H1 (cell line): ENCODE data around the gene ARF3. TPM values are rescaled to one million over a fixed set of nuclear protein-coding genes. Genes with fewer than 3 reads are reported as not detected.

Experiments used
- CTCF ChIA-PET: fragments of 300-600 bp; sonication (Branson Sonifier 250); formaldehyde crosslinking; loops from one replicate; lab custom pipeline; 2021; ENCODE audit not compliant: partially characterized antibody; lab: Charles Lee
- POLR2A ChIA-PET: fragments of 300-600 bp; sonication (Branson Sonifier 250); formaldehyde crosslinking; loops from one replicate; lab custom pipeline; 2021; ENCODE audit warnings: inconsistent platforms; ENCODE audit not compliant: partially characterized antibody; lab: Charles Lee
- DNase-seq, 2 experiments: peaks; one replicate each; pipeline versions ENCODE4 v3.0.0 to v3.0.0-alpha.2; 2010 to 2022; ENCODE audit warnings: low spot score in 2 of 2, low read depth in 1 of 2, mixed read lengths in 1 of 2
- FAIRE-seq: peaks from 2 replicates; lab custom pipeline; 2011; peaks lifted over from hg19 to GRCh38; lab: Jason Lieb, UNC
- H2AFZ ChIP-seq: 2 replicates; pipeline ENCODE4 v1.8.1; 2012; ENCODE audit warnings: low read length, inconsistent platforms
- H2AK5ac ChIP-seq: 2 replicates; pipeline ENCODE4 v1.6.1; 2013; ENCODE audit warnings: low read depth, low read length
- H2BK120ac ChIP-seq: replicated peaks from 2 replicates; pipeline ENCODE3; 2013; ENCODE audit warnings: low read depth, low read length, inconsistent platforms
- H2BK12ac ChIP-seq: 2 replicates; pipeline ENCODE4 v1.6.1; 2013; ENCODE audit warnings: low read depth, low read length
- H2BK15ac ChIP-seq: 2 replicates; pipeline ENCODE4 v1.6.1; 2013; ENCODE audit warnings: low read length
- H2BK20ac ChIP-seq: 2 replicates; pipeline ENCODE4 v1.6.1; 2013; ENCODE audit warnings: low read length
- H2BK5ac ChIP-seq: 2 replicates; pipeline ENCODE4 v1.6.1; 2013; ENCODE audit warnings: low read depth, low read length
- H3K14ac ChIP-seq: 2 replicates; pipeline ENCODE4 v1.6.1; 2013; ENCODE audit warnings: inconsistent platforms; ENCODE audit not compliant: insufficient read length
- H3K18ac ChIP-seq: 2 replicates; pipeline ENCODE4 v1.6.1; 2013; ENCODE audit warnings: low read length; ENCODE audit errors: extremely low read depth
- H3K23ac ChIP-seq: 2 replicates; pipeline ENCODE4 v1.6.1; 2013; ENCODE audit warnings: inconsistent platforms; ENCODE audit not compliant: insufficient read length
- H3K23me2 ChIP-seq: 2 replicates; pipeline ENCODE4 v1.6.1; 2013; ENCODE audit warnings: low read depth, low read length
- H3K27ac ChIP-seq: 2 replicates; pipeline ENCODE4 v1.6.1; 2011; ENCODE audit warnings: low read depth, low read length, inconsistent platforms
- H3K27me3 ChIP-seq, 4 experiments: replicated peaks in 1 of 4; 1 replicate in 1 of 4; 2 replicates in 3 of 4; pipeline versions ENCODE4 v1.6.1 to v1.8.1; 2011 to 2013; ENCODE audit warnings: low read length in 3 of 4, mild to moderate bottlenecking in 3 of 4, inconsistent platforms in 2 of 4, mixed read lengths in 2 of 4, moderate library complexity in 1 of 4; ENCODE audit not compliant: control insufficient read depth in 3 of 4, insufficient read depth in 3 of 4; ENCODE audit errors: extremely low read depth in 1 of 4
- H3K36me3 ChIP-seq, 4 experiments: 2 replicates each; pipeline versions ENCODE4 v1.6.1 to v1.8.1; 2011 to 2013; ENCODE audit warnings: mild to moderate bottlenecking in 4 of 4, low read length in 3 of 4, moderate library complexity in 2 of 4, control low read depth in 1 of 4, inconsistent platforms in 1 of 4; ENCODE audit not compliant: insufficient read depth in 4 of 4, control insufficient read depth in 2 of 4
- H3K4ac ChIP-seq: replicated peaks from 2 replicates; pipeline ENCODE3; 2013; ENCODE audit warnings: low read length, low read depth, mixed read lengths, inconsistent platforms; ENCODE audit not compliant: insufficient read length
- H3K4me1 ChIP-seq, 4 experiments: replicated peaks in 1 of 4; 1 replicate in 1 of 4; 2 replicates in 3 of 4; pipeline versions ENCODE4 v1.6.1 to v1.8.1; 2011 to 2013; ENCODE audit warnings: low read length in 3 of 4, inconsistent platforms in 2 of 4, mixed read lengths in 1 of 4; ENCODE audit not compliant: insufficient read depth in 4 of 4, control insufficient read depth in 3 of 4
- H3K4me2 ChIP-seq, 2 experiments: 2 replicates each; pipeline versions ENCODE4 v1.6.1 to v1.8.1; 2011 to 2013; ENCODE audit warnings: low read depth in 2 of 2, low read length in 2 of 2, control low read depth in 1 of 2, inconsistent platforms in 1 of 2, mild to moderate bottlenecking in 1 of 2; ENCODE audit not compliant: insufficient read depth in 1 of 2
- H3K4me3 ChIP-seq, 4 experiments: fragments of 200-600, 300-600 bp in 1 of 4; sonication (generic), shearing (Covaris generic), sonication (Bioruptor Twin) in 1 of 4; 2 replicates each; pipeline versions ENCODE4 v1.5.1 to v1.8.1; 2011 to 2016; ENCODE audit warnings: low read length in 4 of 4, low read depth in 3 of 4, control low read depth in 2 of 4, inconsistent platforms in 2 of 4, mild to moderate bottlenecking in 2 of 4, mixed read lengths in 1 of 4, moderate library complexity in 1 of 4; ENCODE audit not compliant: insufficient read depth in 2 of 4; ENCODE audit errors: extremely low read depth in 1 of 4
- H3K56ac ChIP-seq: replicated peaks from 2 replicates; pipeline ENCODE3; 2013; ENCODE audit warnings: low read depth, mild to moderate bottlenecking, mixed read lengths, low read length, inconsistent platforms; ENCODE audit not compliant: insufficient read length
- H3K79me1 ChIP-seq: 2 replicates; pipeline ENCODE4 v1.6.1; 2013; ENCODE audit warnings: low read depth, low read length, control low read depth
- H3K79me2 ChIP-seq, 2 experiments: 2 replicates each; pipeline versions ENCODE4 v1.6.1 to v1.8.1; 2012 to 2013; ENCODE audit warnings: low read length in 2 of 2, mild to moderate bottlenecking in 2 of 2, inconsistent platforms in 1 of 2; ENCODE audit not compliant: insufficient read depth in 2 of 2, control insufficient read depth in 1 of 2
- H3K9ac ChIP-seq, 4 experiments: replicated peaks in 1 of 4; 1 replicate in 1 of 4; 2 replicates in 3 of 4; pipeline versions ENCODE4 v1.6.1 to v1.8.1; 2011 to 2013; ENCODE audit warnings: low read depth in 3 of 4, low read length in 3 of 4, control low read depth in 2 of 4, mild to moderate bottlenecking in 2 of 4, moderate library complexity in 2 of 4, inconsistent platforms in 1 of 4; ENCODE audit errors: extremely low read depth in 1 of 4
- H3K9me3 ChIP-seq, 2 experiments: 2 replicates each; pipeline versions ENCODE4 v1.6.1 to v1.8.1; 2012 to 2013; ENCODE audit warnings: mild to moderate bottlenecking in 2 of 2, moderate library complexity in 2 of 2, control low read depth in 1 of 2, inconsistent platforms in 1 of 2, low read depth in 1 of 2, low read length in 1 of 2, mixed read lengths in 1 of 2; ENCODE audit not compliant: insufficient read depth in 2 of 2
- H4K20me1 ChIP-seq, 2 experiments: replicated peaks in 1 of 2; 2 replicates each; pipeline versions ENCODE3 to v1.8.1; 2011 to 2013; ENCODE audit warnings: inconsistent platforms in 2 of 2, low read length in 2 of 2, mild to moderate bottlenecking in 1 of 2; ENCODE audit not compliant: insufficient read depth in 2 of 2, control insufficient read depth in 1 of 2
- H4K5ac ChIP-seq: 2 replicates; pipeline ENCODE4 v1.6.1; 2013; ENCODE audit warnings: low read length, low read depth, mixed read lengths, inconsistent platforms; ENCODE audit not compliant: insufficient read length
- H4K8ac ChIP-seq: 2 replicates; pipeline ENCODE4 v1.8.0; 2013; ENCODE audit warnings: mild to moderate bottlenecking, moderate library complexity, low read length, inconsistent platforms; ENCODE audit not compliant: insufficient read depth; ENCODE audit errors: extremely low read depth
- H4K91ac ChIP-seq: replicated peaks from 2 replicates; pipeline ENCODE3; 2013; ENCODE audit warnings: low read length, mixed read lengths, inconsistent platforms; ENCODE audit not compliant: insufficient read length
- CREB1 ChIP-seq: IDR thresholded peaks from 2 replicates; pipeline ENCODE4 v1.6.1; 2012; ENCODE audit warnings: inconsistent platforms
- EP300 ChIP-seq, 2 experiments: IDR thresholded peaks; 1 replicate in 1 of 2; 2 replicates in 1 of 2; pipeline ENCODE4 v1.6.1; 2011 to 2012; ENCODE audit warnings: low read depth in 2 of 2, low read length in 2 of 2, mild to moderate bottlenecking in 2 of 2, borderline replicate concordance in 1 of 2, inconsistent platforms in 1 of 2, moderate library complexity in 1 of 2
- SP1 ChIP-seq: IDR thresholded peaks from 2 replicates; pipeline ENCODE4 v1.6.1; 2011; ENCODE audit warnings: low read depth, low read length
- YY1 ChIP-seq: IDR thresholded peaks from 2 replicates; pipeline ENCODE4 v1.6.1; 2011; ENCODE audit warnings: low read depth, mild to moderate bottlenecking, low read length
- ZNF274 ChIP-seq: IDR thresholded peaks from 2 replicates; pipeline ENCODE4 v1.7.0; 2012; ENCODE audit warnings: low read length, borderline replicate concordance; ENCODE audit errors: extremely low read depth
- WGBS, 2 experiments: shearing (Covaris generic) in 1 of 2; methylation state at CpG; one replicate each; pipeline versions ENCODE4 v1.1.6 to v1.1.7; 2013 to 2015; ENCODE audit warnings: low lambda C conversion rate in 2 of 2, mixed read lengths in 2 of 2, inconsistent platforms in 1 of 2, low coverage in 1 of 2, missing lambda C conversion rate in 1 of 2; ENCODE audit not compliant: insufficient replicate concordance in 2 of 2, insufficient coverage in 1 of 2, insufficient read length in 1 of 2; ENCODE audit errors: extremely low coverage in 1 of 2, missing lambda C conversion rate in 1 of 2; 5-methylcytosine and 5-hydroxymethylcytosine counted together
- polyA plus RNA-seq, 7 experiments: library from polyadenylated mRNA; depleted of rRNA in 3 of 7; stranded (reverse) in 5 of 7; unstranded in 2 of 7; fragments of >200 nt in 5 of 7; fragments of 200-250 nt in 2 of 7; gene quantifications; 1 replicate in 5 of 7; 2 replicates in 1 of 7; 4 replicates in 1 of 7; pipeline versions ENCODE4 v1.2.1 to v1.2.3, GENCODE V29; 2011 to 2013; ENCODE audit warnings: missing spikeins in 2 of 7, mixed read lengths in 2 of 7
- total RNA-seq: library from RNA; stranded (reverse); fragmentation: NEBNext Ultra II Directional; extraction: Animal tissue kit (Norgen Biotek cat#: 25700); gene quantifications from 2 replicates; pipeline ENCODE4 v1.2.1, GENCODE V29; 2021

Gene ARF3
- total and polyA plus RNA-seq, 2 of the 8 experiments (the other 6 are each of a cell fraction or from before 2014, with no cell fraction given): 231 to 250 TPM

GRCh38 chr12:48991247-48992050 lies 34.2 kb upstream of the ARF3 start:
- CTCF ChIA-PET: interaction anchor here (1.3 to 40.8 kb wide), 6 partner anchors 0 to 352 kb away, joined by 4 to 1336 read pairs (median 110); partner anchors contain the start of genes ARF3, DDN, PRKAG1 and WNT1
- Histone ChIP-seq H3K18ac (no peak overlapping the region), H3K79me1 (no peaks in the 10 kb centered on the region), H4K8ac (no peak overlapping the region), H2BK15ac (peak overlapping the region; percentile 95; the same call in 1 of the 2 replicates), H4K20me1 (peaks cover 0 to 4% of the 10 kb centered on the region in 2 experiments), H3K79me2 (no peaks in the 10 kb centered on the region), H4K91ac (no peak overlapping the region), H3K23me2 (no peaks in the 10 kb centered on the region; the same call in 1 of the 2 replicates), H3K14ac (no peak overlapping the region), H3K9me3 (no peaks in the 10 kb centered on the region), H3K4me3 (no peak overlapping the region), H2AFZ (no peak overlapping the region), H3K4ac (no peak overlapping the region), H3K9ac (no peak overlapping the region), H2BK5ac (no peak overlapping the region; the same call in 1 of the 2 replicates), H3K27ac (no peak overlapping the region), H2BK120ac (no peak overlapping the region), H4K5ac (no peak overlapping the region), H3K56ac (no peak overlapping the region), H2BK20ac (0 out of 2 replicates have a peak overlapping the region, but pooled peaks have one; percentile 18), H3K23ac (no peak overlapping the region), H2AK5ac (no peak overlapping the region; the same call in 1 of the 2 replicates), H3K27me3 (peaks cover 24 to 55% (median 45%) of the 10 kb centered on the region in 4 experiments), H3K4me2 (no peak overlapping the region), H3K36me3 (no peaks in the 10 kb centered on the region), H2BK12ac (peak overlapping the region; percentile 68; the same call in 1 of the 2 replicates), H3K4me1 (peaks cover 2 to 8% (median 4%) of the 10 kb centered on the region in 4 experiments; a peak in 5 of 7 replicates)
- WGBS, 2 experiments: 70% methylated on average over 7 of the region's 8 CpGs; no CpG with 5 or more reads in 1 of the 2 experiments
- POLR2A ChIA-PET: interaction anchor here (1.0 to 4.0 kb wide), 5 partner anchors 10 to 126 kb away, joined by 3 to 18 read pairs (median 3); partner anchors contain the start of genes ARF3 and RND1
- DNase-seq (no peak), FAIRE-seq (no peak)
- TF ChIP-seq EP300 (IDR thresholded peaks at IDR 0.05; ENCODE audit: borderline replicate concordance in 1 of 2, low read depth in 2 of 2, low read length in 2 of 2) (no peak), CREB1 (no peak), YY1 (no peak), SP1 (no peak), ZNF274 (no peak)
